H9 (cell line): ENCODE measurements around the gene LAMA3. TPM values are rescaled to one million over a fixed set of nuclear protein-coding genes. Genes with fewer than 3 reads are reported as not detected.
A peak's percentile ranks its signal among the peaks of the same experiment; 100 is the strongest.

ENCODE experiments used
- DNase-seq: peaks from one replicate; pipeline ENCODE4 v3.0.0-alpha.2; 2017
- H2AFZ ChIP-seq: one replicate; pipeline ENCODE4 v1.6.1; 2013; ENCODE audit warnings: mild to moderate bottlenecking, low read length, control low read depth, moderate library complexity
- H2AK5ac ChIP-seq: 2 replicates; pipeline ENCODE4 v1.6.1; 2013; ENCODE audit warnings: low read length, control low read depth, mixed read lengths; ENCODE audit not compliant: insufficient read length
- H2BK120ac ChIP-seq: one replicate; pipeline ENCODE4 v1.6.1; 2013; ENCODE audit warnings: low read depth, mild to moderate bottlenecking, low read length, control low read depth, inconsistent platforms; ENCODE audit not compliant: poor library complexity, severe bottlenecking
- H2BK12ac ChIP-seq: 2 replicates; pipeline ENCODE4 v1.6.1; 2013; ENCODE audit warnings: low read length, control low read depth, mixed read lengths, low read depth; ENCODE audit not compliant: insufficient read length
- H2BK15ac ChIP-seq: 2 replicates; pipeline ENCODE4 v1.6.1; 2013; ENCODE audit warnings: low read depth, low read length, control low read depth
- H2BK20ac ChIP-seq: one replicate; pipeline ENCODE4 v1.6.1; 2013; ENCODE audit warnings: low read depth, mild to moderate bottlenecking, low read length, control low read depth, inconsistent platforms; ENCODE audit not compliant: poor library complexity, severe bottlenecking
- H2BK5ac ChIP-seq: 2 replicates; pipeline ENCODE4 v1.6.1; 2013; ENCODE audit warnings: low read length, control low read depth, mixed read lengths; ENCODE audit not compliant: insufficient read length
- H3K14ac ChIP-seq: 2 replicates; pipeline ENCODE4 v1.6.1; 2013; ENCODE audit warnings: low read length, control low read depth; ENCODE audit not compliant: insufficient read depth
- H3K18ac ChIP-seq: 2 replicates; pipeline ENCODE4 v1.6.1; 2013; ENCODE audit warnings: low read depth, mild to moderate bottlenecking, mixed read lengths, low read length, control low read depth; ENCODE audit not compliant: insufficient read length
- H3K23ac ChIP-seq: 2 replicates; pipeline ENCODE4 v1.6.1; 2013; ENCODE audit warnings: low read length, control low read depth, mixed read lengths, low read depth; ENCODE audit not compliant: insufficient read length
- H3K23me2 ChIP-seq: 2 replicates; pipeline ENCODE4 v1.6.1; 2013; ENCODE audit warnings: low read depth, mild to moderate bottlenecking, mixed read lengths, low read length, control low read depth; ENCODE audit not compliant: insufficient read length, poor library complexity, severe bottlenecking
- H3K27ac ChIP-seq: 2 replicates; pipeline ENCODE4 v1.5.1; 2013; ENCODE audit warnings: low read length, control low read depth, mixed read lengths, low read depth; ENCODE audit not compliant: insufficient read length
- H3K27me3 ChIP-seq: 2 replicates; pipeline ENCODE4 v1.6.1; 2013; ENCODE audit warnings: low read length, control low read depth, inconsistent platforms; ENCODE audit not compliant: insufficient read depth
- H3K4ac ChIP-seq: 2 replicates; pipeline ENCODE4 v1.6.1; 2013; ENCODE audit warnings: low read depth, mild to moderate bottlenecking, control low read depth, inconsistent platforms, low read length, moderate library complexity
- H3K4me1 ChIP-seq: 2 replicates; pipeline ENCODE4 v1.6.1; 2013; ENCODE audit warnings: low read length, control low read depth, inconsistent platforms; ENCODE audit not compliant: insufficient read depth
- H3K4me2 ChIP-seq: 2 replicates; pipeline ENCODE4 v1.6.1; 2013; ENCODE audit warnings: low read length, control low read depth, mixed read lengths; ENCODE audit not compliant: insufficient read length, insufficient read depth
- H3K56ac ChIP-seq: 2 replicates; pipeline ENCODE4 v1.6.1; 2013; ENCODE audit warnings: low read depth, mild to moderate bottlenecking, mixed read lengths, low read length, control low read depth; ENCODE audit not compliant: insufficient read length
- H3K79me1 ChIP-seq: 2 replicates; pipeline ENCODE4 v1.6.1; 2013; ENCODE audit warnings: low read depth, mild to moderate bottlenecking, moderate library complexity, low read length, control low read depth, inconsistent platforms; ENCODE audit not compliant: insufficient read depth, poor library complexity, severe bottlenecking
- H3K79me2 ChIP-seq: 2 replicates; pipeline ENCODE4 v1.6.1; 2013; ENCODE audit warnings: low read length, control low read depth, inconsistent platforms; ENCODE audit not compliant: insufficient read depth
- H3K9ac ChIP-seq: 2 replicates; pipeline ENCODE4 v1.6.1; 2013; ENCODE audit warnings: low read length, control low read depth, mixed read lengths; ENCODE audit not compliant: insufficient read length; ENCODE audit errors: extremely low read depth
- H3K9me3 ChIP-seq: one replicate; pipeline ENCODE4 v1.6.1; 2013; ENCODE audit warnings: low read depth, low read length, inconsistent platforms; ENCODE audit not compliant: control insufficient read depth
- H3T11ph ChIP-seq: one replicate; pipeline ENCODE4 v1.6.1; 2013; ENCODE audit warnings: mild to moderate bottlenecking, low read length, control low read depth, inconsistent platforms
- H4K20me1 ChIP-seq: one replicate; pipeline ENCODE4 v1.6.1; 2013; ENCODE audit not compliant: control insufficient read depth, insufficient read length, insufficient read depth
- H4K5ac ChIP-seq: 2 replicates; pipeline ENCODE4 v1.6.1; 2013; ENCODE audit warnings: low read depth, mild to moderate bottlenecking, mixed read lengths, low read length, control low read depth; ENCODE audit not compliant: insufficient read length
- H4K8ac ChIP-seq: replicated peaks from 2 replicates; pipeline ENCODE4 v1.6.1; 2013; ENCODE audit warnings: low read length, control low read depth, mixed read lengths, low read depth; ENCODE audit not compliant: insufficient read length
- H4K91ac ChIP-seq: 2 replicates; pipeline ENCODE4 v1.6.1; 2013; ENCODE audit warnings: low read depth, mild to moderate bottlenecking, moderate library complexity, mixed read lengths, low read length, control low read depth; ENCODE audit not compliant: insufficient read length
- H3K27ac Mint-ChIP-seq, 3 experiments: 2 replicates in 2 of 3; 3 replicates in 1 of 3; pipeline ENCODE4 v1.8.0; 2020 to 2021; ENCODE audit warnings: mixed read lengths in 3 of 3, mild to moderate bottlenecking in 1 of 3, moderate library complexity in 1 of 3
- H3K27me3 Mint-ChIP-seq: 2 replicates; pipeline ENCODE4 v1.8.0; 2021; ENCODE audit warnings: low read depth, mild to moderate bottlenecking, moderate library complexity, mixed read lengths
- H3K36me3 Mint-ChIP-seq, 3 experiments: 2 replicates in 2 of 3; 3 replicates in 1 of 3; pipeline ENCODE4 v1.8.0; 2020 to 2021; ENCODE audit warnings: low read depth in 3 of 3, mixed read lengths in 3 of 3; ENCODE audit not compliant: insufficient read depth in 1 of 3
- H3K4me1 Mint-ChIP-seq, 2 experiments: 2 replicates each; pipeline ENCODE4 v1.8.0; 2020; ENCODE audit warnings: mixed read lengths in 2 of 2
- H3K4me3 Mint-ChIP-seq, 2 experiments: 2 replicates in 1 of 2; 3 replicates in 1 of 2; pipeline ENCODE4 v1.8.0; 2020 to 2021; ENCODE audit warnings: mild to moderate bottlenecking in 2 of 2, mixed read lengths in 2 of 2, moderate library complexity in 1 of 2
- H3K9me3 Mint-ChIP-seq, 2 experiments: 2 replicates in 1 of 2; 3 replicates in 1 of 2; pipeline ENCODE4 v1.8.0; 2020; ENCODE audit warnings: mild to moderate bottlenecking in 2 of 2, mixed read lengths in 2 of 2, moderate library complexity in 1 of 2
- CTCF ChIP-seq: fragments of 200-600 bp; sonication (generic); conservative IDR thresholded peaks from 3 replicates; pipeline ENCODE4 v1.8.0; 2021; ENCODE audit warnings: antibody characterized with exemption, mild to moderate bottlenecking
- WGBS: extraction: QIAGEN DNeasy Blood & Tissue Kit; methylation state at CpG from one replicate; pipeline ENCODE4 v1.1.7; 2013; ENCODE audit warnings: missing lambda C conversion rate, low lambda C conversion rate, mixed read lengths; ENCODE audit not compliant: insufficient read length; ENCODE audit errors: extremely low coverage; 5-methylcytosine and 5-hydroxymethylcytosine counted together
- total RNA-seq: library from RNA; stranded (reverse); gene quantifications from 2 replicates; pipeline ENCODE4 v1.2.1, GENCODE V29; 2021

Gene LAMA3
- total RNA-seq, 1 experiment from 2014 or later = 0.33 TPM

DNA sequence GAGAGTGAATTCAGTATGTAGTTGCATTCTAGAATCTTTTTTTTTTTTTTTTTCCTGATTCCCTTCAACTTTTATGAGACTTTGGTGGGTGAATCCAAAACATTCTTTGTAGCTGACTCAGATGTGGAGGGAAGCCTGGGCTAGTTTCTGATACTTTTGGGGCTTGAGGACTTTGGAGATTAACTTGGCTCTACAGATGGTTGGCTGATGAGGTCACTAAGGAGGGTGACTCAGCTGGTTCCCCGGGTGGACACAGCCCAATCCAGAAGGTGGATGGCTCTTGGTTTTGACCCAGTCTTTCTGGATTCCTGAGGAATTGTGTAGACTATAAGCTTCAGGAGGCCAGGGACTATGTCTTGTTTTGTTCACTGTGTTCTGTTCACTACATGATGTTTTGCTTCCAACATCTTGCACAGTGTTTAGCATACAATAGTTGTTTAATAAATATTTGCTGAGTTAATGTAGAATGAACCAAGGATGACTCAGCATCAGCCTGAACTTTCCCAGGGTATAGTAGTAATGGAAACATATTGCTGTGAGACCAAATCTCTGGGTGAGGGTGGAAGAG lies 30.5 kb downstream of the LAMA3 start:
- no CpG with 5 or more reads among the region's 1 CpG for WGBS

More for the DNA sequence above, 30.5 kb downstream of the LAMA3 start:
- Histone ChIP-seq H3K27ac (no peak overlapping the region), H2BK20ac (no peak overlapping the region), H4K20me1 (no peaks in the 10 kb centered on the region), H3K23me2 (no peaks in the 10 kb centered on the region), H3K18ac (no peak overlapping the region), H3K79me2 (no peaks in the 10 kb centered on the region), H3K4me2 (no peak overlapping the region), H2BK120ac (no peak overlapping the region), H4K8ac (no peak overlapping the region), H3K4me1 (no peaks in the 10 kb centered on the region; the same call in 1 of the 2 replicates), H4K5ac (no peak overlapping the region), H3K56ac (no peak overlapping the region), H2AK5ac (no peak overlapping the region), H3K4ac (no peak overlapping the region), H2BK15ac (no peak overlapping the region), H3K27me3 (no peaks in the 10 kb centered on the region), H2AFZ (no peak overlapping the region), H4K91ac (no peak overlapping the region), H3K23ac (no peak overlapping the region), H3K79me1 (no peaks in the 10 kb centered on the region), H3T11ph (no peak overlapping the region), H2BK12ac (no peak overlapping the region), H3K9me3 (no peaks in the 10 kb centered on the region), H3K9ac (no peak overlapping the region), H3K14ac (no peak overlapping the region), H2BK5ac (no peak overlapping the region)
- H3K4me3 Mint-ChIP-seq = no peak overlapping the region
- DNase-seq = no peak
- peak overlapping the region in 1 of 3 experiments; percentile 45; a peak in 2 of 7 replicates for H3K27ac Mint-ChIP-seq
- no peaks in the 10 kb centered on the region for H3K27me3 Mint-ChIP-seq
- TF ChIP-seq CTCF = no peak
- no peaks in the 10 kb centered on the region for H3K36me3 Mint-ChIP-seq
- H3K9me3 Mint-ChIP-seq = no peaks in the 10 kb centered on the region
- peaks cover 9 to 12% of the 10 kb centered on the region in 2 experiments; a peak in 3 of 4 replicates for H3K4me1 Mint-ChIP-seq
